Kidney glomerular epithelial cell (primary cell): ENCODE results near the gene ARHGAP21.
"Not testable (repeated sequence)": the region's sequence is repeated elsewhere in the genome, so short reads cannot be mapped to it uniquely, and the experiment has no call there.

Experiments
- DNase-seq: peaks from one replicate; lab custom pipeline; 2025; lab: John Stamatoyannopoulos, UW

ARHGAP21 gene

DNA sequence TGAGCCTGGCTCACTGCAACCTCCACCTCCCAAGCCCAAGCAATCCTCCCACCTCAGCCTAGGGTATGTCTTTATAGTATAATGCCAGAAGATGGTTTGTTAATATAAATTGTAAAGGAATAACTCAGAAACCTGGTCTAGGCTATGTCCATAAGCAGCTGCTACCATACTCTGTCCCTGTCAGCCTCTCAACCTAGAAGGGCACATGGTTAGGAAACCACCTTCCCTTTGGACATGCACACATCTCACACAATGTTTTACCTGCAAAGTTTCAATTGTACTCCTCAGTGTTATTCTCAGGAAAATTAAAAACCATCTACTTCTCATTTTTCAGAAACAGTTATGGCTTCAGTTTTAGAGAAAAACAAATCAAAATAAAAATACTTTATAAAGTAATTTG is 40.1 kb downstream of the ARHGAP21 start:
- no peak for DNase-seq

DNA sequence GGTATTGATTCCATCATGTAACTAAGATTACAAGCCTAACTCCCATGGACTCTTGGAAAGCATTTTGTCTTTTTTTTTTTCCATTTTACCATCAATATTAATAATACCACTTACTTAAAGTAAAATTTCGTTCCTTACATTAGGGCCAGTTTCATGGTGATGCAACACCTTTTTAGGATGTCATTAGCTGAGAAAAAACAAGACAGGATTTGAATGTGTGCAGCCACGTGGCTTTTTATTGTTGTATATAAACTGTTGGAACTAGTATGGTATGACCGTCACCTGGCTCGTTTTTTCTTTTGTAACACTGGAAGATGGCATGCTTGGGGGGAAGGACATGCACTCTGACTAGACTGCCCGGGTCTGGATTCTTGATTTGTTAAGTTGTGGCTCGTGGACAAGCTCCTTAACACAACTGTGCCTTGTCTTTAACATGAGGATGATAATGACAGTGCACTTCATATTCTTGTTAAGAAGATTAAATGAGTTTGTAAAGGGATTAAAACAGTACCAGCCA is 42.1 kb downstream of the ARHGAP21 start:
- no peak for DNase-seq

DNA sequence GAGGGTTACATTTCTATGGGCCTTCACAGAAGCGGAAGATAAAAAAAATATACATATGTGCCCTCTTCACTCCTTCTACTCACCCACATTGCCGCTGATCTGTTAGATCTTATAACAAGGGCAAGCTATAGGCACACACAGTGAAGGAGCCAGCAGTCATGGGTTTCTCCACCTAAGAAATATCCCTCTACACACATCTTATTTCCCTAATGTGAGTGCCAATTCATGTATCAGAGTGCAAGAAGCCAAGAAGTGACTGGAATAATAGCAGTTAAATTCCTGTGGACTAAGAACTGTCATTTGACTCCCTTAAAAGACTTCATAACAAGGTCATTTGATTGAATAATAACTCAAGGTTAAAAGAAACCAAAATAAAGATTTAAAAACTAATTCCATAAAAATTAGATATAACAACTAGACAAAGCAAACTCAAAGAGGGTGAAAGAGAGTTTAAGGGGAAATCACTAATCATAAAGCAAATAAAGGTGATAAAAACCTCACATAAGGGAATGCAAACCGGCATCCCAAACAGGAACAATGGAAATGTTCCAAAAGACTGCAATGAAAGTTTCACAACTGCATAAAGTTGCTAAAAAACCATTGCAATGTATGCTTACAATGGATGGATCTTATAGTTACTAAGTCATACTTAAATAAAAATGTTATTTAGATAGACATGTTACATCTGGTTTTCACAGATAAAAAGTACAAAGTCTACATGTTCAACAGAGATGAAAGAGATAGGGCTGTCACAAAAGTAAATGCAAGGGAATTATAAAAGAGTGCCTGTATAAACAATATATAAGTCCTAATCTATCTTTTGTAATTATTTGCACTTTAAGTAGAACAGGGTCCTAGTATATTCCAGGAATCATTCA is 42.8 kb downstream of the ARHGAP21 start:
- DNase-seq: no peak

DNA sequence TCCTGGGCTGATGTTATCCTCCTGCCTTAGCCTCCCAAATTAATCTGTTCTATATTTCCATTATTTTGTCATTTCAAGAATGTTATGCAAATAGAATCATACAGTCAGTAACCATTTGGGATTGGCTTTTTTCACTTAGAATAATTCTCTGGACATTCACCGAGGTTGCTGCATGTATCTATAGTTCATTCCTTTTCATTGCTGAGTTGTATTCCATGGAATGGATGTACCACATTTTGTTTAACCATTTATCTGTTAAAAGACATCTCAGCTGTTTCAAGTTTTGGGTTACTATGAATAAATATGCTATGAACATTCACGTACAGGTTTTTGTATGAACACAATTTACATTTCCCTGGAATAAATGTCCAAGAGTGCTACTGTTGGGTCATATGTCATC is 44.9 kb downstream of the ARHGAP21 start:
- no peak for DNase-seq

DNA sequence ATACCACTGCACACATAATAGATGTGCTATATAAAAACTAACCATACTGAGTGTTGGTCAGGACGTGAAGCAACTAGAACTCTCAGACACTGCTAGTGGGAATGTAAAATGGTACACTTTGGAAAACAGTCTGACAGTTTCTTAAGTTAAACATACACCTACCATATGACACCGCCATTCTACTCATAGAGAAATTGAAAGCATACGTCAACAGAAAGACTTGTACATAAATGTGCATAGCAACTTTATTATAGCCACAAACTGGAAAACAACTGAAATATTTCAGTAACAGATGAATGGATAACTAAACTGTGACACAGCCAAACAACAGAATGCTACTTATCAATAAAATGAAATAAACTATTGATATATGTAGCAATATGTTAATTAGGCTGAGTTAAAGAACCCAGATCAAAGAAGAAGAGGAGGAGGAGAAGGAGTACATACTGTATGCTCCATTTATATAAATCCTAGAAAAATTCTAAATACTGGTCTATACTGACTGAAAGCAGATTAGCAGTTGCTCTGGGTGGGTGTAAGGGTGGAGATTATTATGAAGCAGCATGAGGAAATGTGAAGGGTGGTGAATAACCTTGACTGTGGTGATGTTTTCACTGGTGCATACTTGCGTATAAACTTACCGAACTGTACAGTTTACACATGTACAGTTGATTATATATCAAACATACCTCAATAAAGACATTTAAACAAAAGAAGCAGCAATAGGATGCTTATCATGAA is 48.6 kb downstream of the ARHGAP21 start:
- no peak for DNase-seq

DNA sequence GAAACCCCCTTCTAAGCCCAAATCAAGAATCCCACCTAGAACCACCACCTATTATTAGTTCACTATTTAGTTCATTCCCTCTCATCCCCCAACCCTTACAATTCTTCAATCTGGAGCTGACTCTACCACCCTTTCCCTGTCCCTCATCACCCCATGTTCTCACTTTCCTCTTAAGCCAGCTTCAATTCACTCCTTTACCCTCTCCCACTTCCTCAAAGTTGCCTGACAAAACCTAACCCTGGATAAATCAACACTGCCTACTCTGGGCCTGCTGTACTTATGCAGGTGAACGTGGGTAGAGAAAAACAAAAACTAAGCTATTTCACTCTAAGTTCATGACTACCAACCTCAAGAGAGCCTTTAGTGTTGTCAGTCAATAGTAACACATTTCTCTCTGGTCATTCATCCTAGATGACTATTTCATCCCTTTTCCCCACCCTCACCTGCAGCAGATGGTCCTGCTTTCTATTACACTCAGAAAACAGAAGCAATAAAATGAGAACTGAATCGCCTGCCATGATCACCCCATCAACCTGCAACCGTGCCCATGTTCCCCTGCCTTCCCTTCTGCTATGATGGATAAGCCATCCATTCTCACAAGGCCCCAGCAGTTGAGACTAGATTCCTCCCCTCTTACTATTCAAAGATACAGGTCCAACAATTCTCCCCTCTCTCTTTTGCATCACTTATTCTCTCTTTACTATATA is 52.6 kb downstream of the ARHGAP21 start:
- DNase-seq: no peak

DNA sequence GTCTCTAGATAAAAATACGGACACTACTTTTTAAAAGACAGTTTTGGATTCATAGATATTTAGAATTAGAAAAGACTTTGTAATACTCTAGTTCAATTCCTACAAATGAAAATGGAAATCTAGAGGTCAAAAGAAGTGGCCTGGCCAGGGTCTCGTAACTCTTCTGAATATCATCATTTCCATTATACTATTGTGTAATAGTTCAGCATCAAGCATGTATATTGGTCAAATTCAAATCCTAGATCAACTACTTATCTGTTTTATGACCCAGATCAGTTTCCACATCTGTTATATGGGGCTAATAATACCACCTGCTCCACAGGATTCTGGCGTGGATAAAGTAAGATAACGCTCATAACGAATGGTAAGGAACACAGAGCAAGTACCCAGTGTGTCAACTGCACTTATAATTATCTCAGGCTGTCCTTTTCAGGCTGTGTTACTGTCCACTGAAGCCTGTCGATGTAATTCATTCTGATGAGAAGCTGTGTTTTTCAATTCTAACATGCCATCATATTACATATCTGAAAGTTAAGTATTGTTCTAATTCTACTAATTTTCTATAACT is 54.3 kb downstream of the ARHGAP21 start:
- DNase-seq: no peak

DNA sequence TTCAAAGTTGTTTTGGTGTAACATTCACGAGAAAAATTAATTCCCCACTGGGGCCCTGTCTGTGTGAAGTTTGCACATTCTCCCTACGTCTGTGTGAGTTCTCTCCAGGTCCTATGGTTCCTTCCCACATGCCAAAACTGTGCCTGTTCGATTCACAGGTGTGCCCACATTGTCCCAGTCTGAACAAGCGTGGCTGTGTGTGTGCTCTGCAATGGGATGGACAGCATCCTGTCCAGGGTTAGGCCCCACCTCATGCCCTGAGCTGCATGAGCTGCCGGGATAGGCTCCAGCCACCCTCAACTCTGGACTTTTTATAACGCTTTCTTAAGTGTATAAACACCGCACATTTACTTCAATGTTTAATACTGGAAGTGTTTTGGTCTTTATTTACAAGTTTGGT is 55.4 kb downstream of the ARHGAP21 start:
- DNase-seq: no peak

DNA sequence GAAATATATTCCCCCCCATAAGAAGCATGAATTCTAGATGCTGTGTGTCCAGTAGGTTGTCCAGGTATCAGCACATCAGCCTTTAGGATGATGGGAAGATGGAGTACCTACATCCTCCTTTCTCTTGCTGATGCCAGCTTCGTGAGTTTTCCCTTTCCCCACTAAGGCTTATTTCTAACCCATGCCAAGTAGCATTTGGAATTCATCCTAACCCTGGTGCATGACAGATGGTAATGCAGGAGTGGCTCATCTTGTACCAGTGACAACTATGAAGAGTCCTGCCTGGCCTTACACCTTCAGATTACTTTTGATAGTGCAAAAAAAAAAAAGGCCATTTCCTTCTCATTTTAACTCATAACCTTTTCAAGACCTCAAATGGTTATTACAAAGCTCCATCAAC is 58.7 kb downstream of the ARHGAP21 start:
- DNase-seq: no peak

DNA sequence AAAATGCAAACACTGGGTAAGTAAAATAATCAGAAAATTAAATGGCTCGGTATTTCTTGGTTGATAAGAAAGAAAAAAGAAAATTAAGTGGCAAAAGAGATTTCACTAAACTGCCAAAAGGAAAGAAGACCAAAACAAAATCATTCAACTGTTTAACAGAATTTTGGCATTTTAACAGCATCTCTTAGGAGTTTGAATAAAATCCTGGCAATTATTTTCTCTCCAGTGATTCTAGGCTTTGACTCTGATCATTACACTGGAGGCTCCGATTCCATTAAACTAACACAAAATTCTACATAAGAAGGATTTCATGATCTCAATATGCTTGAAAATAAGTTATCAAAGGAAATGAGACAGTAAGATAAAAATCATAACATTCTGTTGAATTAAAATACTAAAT is 62.3 kb downstream of the ARHGAP21 start:
- no peak for DNase-seq

DNA sequence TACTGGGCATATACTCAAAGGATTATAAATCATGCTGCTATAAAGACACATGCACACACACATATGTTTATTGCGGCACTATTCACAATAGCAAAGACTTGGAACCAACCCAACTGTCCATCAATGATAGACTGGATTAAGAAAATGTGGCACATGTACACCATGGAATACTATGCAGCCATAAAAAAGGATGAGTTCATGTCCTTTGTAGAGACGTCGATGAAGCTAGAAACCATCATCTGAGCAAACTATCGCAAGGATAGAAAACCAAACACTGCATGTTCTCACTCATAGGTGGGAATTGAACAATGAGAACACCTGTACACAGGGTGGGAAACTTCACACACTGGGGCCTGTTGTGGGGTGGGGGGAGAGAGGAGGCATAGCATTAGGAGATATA is 65.4 kb downstream of the ARHGAP21 start:
- DNase-seq: not testable (repeated sequence)

DNA sequence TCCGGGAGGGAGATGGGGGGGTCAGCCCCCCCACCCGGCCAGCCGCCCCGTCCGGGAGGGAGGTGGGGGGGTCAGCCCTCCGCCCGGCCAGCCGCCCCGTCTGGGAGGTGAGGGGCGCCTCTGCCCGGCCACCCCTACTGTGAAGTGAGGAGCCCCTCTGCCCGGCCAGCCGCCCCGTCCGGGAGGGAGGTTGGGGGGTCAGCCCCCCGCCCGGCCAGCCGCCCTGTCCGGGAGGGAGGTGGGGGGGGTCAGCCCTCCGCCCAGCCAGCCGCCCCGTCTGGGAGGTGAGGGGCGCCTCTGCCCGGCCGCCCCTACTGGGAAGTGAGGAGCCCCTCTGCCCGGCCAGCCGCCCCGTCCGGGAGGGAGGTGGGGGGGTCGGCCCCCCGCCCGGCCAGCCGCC is 67.4 kb downstream of the ARHGAP21 start:
- not testable (repeated sequence) for DNase-seq

DNA sequence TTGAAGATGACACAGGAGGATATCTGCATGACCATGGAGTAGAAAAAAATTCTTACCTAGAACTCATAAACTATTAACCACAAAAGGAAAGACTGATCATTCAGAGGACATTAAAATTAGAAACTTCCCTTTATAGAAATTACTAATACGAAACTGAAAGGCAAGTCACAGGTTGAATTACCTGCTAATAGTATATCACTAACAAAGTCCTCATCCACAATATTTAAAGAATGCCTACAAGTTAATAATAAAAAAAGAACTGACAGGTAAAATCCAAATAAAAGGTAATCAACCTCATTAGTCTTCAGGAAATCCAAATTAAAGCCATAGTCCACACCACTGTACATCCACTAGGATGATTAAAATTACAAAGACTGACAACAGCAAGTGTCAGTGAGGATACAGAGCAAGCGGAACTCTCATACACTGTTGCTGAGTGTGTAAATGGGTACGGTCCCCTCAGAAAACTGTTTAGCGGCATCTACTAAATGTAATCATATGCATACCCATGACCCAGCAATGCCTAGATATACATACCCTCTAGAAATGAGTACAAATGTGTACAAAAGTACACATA is 71.2 kb downstream of the ARHGAP21 start:
- DNase-seq: no peak

DNA sequence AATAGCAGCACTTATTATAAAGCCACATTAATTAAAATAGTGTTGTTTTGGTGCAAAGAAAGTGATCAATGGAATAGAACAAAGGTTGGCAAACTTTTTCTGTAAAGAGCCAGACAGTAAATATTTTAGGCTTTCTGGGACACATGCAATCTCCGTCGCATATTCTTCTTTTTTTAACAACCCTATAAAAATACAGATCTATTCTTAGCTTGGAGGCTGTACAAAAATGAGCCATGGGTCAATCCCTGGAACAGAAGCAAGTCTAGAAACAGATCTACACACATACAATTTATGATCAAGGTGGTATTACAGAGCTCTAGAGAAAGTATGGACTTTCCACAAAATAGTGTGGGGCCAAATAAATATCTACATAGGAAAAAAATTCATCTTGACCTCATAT is 71.8 kb downstream of the ARHGAP21 start:
- DNase-seq: no peak

DNA sequence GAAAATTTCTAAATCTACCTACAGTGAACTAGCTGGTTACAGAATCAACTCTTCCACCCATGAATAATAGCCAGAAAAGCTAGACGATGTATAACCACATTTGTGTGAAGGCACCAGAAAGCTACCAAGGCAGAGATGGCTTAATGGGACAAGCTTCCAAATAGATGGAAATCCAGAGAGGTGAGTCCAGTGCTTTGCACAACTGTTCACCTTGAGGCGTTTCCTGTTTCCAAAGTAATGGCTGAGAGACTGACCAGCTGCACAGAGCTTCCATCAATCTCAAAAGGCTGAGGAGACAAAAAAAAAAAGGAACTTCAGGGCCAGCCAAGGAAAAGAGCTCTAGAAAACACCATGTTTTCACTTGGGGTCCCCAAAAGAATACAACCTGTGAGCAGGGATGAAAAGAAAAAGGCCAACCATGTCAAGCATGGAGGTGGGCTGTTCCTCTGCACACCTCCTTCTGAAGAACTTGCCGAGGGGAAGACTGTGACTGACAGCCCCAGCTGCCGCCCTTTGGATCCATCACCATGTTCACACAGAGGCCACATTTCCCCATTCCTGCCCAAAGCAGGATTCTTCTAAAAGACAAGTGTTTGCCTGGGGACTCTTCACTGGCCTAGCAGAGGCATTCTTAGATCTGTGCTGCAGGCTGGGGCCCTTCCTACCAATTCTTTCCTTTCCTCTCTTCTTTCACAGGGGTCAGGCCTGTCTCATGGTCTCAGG is 72.9 kb downstream of the ARHGAP21 start:
- no peak for DNase-seq

DNA sequence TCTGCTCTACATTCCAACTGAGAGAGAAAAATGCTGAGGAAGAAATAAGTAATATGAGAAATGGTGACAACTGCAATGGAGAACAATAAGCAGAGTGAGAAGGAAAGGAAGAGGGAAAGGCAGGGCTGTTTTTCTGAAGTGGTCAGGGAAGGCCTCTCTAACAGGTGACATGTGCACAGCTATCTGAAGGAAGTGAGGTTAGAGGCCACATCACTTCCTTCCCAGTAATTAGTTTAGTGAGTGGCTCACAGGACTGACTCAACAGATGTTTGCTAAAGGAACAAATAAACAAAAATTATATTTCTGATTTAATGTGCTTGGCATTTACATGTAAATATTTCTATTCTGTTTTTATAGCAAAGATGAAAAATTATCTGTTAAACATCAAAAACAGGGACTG is 77.9 kb downstream of the ARHGAP21 start:
- DNase-seq: no peak

DNA sequence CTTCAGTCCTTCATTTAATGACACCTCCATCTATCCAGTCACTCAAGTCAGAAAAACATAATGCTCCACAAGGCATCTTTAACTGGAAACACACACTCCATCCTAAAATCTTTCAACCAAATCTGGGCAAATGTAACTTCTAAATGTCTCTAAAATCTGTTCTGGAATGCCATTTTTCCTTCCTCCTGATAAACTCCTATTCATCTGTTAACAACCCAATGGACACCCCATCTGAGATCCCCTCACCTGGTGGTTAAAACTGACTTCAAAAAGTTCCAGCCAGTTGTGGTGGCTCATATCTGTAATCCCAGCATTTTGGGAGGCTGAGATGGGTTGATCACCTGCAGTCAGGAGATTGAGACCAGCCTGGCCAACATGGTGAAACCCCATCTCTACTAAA is 78.7 kb downstream of the ARHGAP21 start:
- DNase-seq: no peak

DNA sequence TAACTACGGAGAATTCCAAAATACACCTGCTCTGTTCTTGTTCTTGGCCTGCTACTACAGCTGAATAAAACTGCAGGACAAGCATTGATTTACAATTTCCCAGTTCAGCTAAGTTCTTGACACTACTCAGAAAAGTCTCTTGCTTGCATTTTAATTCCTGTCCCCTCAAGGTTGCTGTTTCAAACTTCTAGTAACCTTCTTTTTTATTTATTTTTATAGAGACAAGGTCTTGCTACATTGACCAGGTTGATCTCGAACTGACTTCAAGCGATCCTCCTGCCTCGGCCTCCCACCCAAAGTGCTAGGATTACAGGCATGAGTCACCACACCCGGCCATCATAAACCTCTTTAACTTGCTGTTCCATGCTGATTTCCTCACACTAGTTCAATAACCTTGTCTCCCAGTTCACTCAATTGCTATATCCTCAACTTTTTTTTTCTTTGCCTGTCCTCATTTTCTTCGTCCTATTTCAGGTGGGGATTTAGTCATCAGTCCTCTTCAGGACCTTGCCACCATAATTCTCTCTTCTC is 79.9 kb downstream of the ARHGAP21 start:
- DNase-seq: no peak

DNA sequence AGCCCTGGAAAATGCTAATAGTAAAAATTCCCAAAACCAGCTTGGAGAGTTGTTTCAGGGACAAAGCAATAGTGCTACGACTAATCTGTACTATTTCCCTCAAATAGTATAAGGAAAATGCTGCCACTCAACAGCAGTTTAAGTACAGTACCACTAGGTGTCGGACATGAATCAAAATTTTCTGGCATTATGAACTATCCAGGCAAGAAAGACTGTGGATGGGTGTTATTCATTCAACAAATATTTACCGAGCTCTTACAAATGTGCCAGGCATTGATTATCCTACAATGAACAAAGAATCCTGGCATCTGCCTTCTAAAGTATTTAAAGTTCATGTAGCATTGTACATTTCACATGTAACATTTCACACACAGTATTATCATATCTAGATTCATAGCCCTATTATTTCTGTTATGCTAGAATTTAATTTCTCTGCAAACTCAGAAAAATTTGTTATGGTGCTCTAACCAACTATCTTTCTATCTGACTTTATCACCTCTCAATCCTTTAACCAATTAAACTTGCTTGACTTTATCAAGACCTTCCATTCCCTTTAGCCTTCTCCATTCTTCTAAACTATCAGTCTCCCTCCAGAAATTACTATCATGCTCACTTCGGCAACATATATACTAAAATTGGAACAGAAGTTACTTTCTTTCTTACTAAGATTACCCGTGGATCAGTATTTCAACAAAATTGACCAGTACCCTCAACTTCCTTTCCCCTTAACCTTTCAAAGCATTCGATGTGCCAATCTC is 80.6 kb downstream of the ARHGAP21 start:
- peak; percentile 88 for DNase-seq

DNA sequence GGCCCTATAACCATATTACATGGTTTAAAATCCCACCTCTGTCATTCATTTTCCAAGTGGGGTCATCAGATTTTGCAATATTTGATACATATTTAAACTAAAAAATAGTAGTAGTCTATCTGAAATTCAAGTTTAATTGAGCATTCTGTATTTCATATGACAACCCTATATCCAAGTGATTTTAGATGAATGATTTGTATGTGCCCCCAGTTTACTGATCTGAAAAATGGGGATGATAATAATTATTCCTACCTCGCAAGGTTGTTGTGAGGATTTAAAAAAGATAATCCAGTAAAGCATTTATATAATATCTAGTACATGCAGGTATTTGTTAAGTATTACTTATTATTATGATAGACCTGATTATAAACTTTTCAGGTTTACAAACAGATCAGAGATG is 84.6 kb downstream of the ARHGAP21 start:
- DNase-seq: no peak
